ENCODE results near the gene SLC13A3.

GRCh38 chr20:46673394-46674252 lies 22.4 kb upstream of the SLC13A3 start:
- no peak for TF ChIP-seq CTCF (IDR thresholded peaks at IDR 0.05)
- no peak for TF ChIP-seq POLR2A (IDR thresholded peaks at IDR 0.05)
